Measurements from ENCODE around the gene ATG13. TPM values are rescaled to one million over a fixed set of nuclear protein-coding genes. Genes with fewer than 3 reads are reported as not detected.

The ATG13 gene
- polyA plus RNA-seq, 1 of the 3 experiments (the other 2 are of a cell fraction): 39.4 TPM

GRCh38 chr11:46710821-46711269 lies 93.5 kb downstream of the ATG13 start (continued):
- no peak for TF ChIP-seq TAF1 (IDR thresholded peaks at IDR 0.05; ENCODE audit: borderline replicate concordance, low read depth, low read length)
- TF ChIP-seq RFX5 (IDR thresholded peaks at IDR 0.05; ENCODE audit: low read length): no peak
- no peak for TF ChIP-seq POLR2AphosphoS5 (IDR thresholded peaks at IDR 0.05; ENCODE audit: low read depth, low read length)
- no peak for TF ChIP-seq FOXM1 (IDR thresholded peaks at IDR 0.05; ENCODE audit: low read depth)
- TF ChIP-seq YY1 (IDR thresholded peaks at IDR 0.05; ENCODE audit: low read depth): no peak
- TF ChIP-seq ELF1 (IDR thresholded peaks at IDR 0.05): no peak
- TF ChIP-seq MAX (IDR thresholded peaks at IDR 0.05; ENCODE audit: low read depth): peak; percentile 76
- TF ChIP-seq ZBTB33 (IDR thresholded peaks at IDR 0.05; ENCODE audit: borderline replicate concordance, low read depth): no peak
- TF ChIP-seq GATA2 (CRISPR knock-in tag; IDR thresholded peaks at IDR 0.05): no peak

- Histone ChIP-seq H3K36me3 (replicated peaks in 1 of 2; ENCODE audit: control insufficient read depth in 1 of 2, insufficient read depth in 2 of 2, low read length in 1 of 2) (peaks cover 3 to 7% of the 10 kb centered on the region in 2 experiments), H3K9ac (peak overlapping the region; percentile 48; the same call in 1 of the 2 replicates), H3K79me2 (ENCODE audit: insufficient read depth) (no peaks in the 10 kb centered on the region), H3K4me1 (ENCODE audit: control insufficient read depth in 1 of 2, insufficient read depth in 2 of 2, low read depth in 1 of 2, low read length in 1 of 2) (peaks cover 0 to 15% of the 10 kb centered on the region in 2 experiments; a peak in 2 of 4 replicates), H3K4me2 (peak overlapping the region; percentile 66), H3K9me2 (no peaks in the 10 kb centered on the region), H3K27me3 (ENCODE audit: insufficient read depth) (no peaks in the 10 kb centered on the region), H2AFZ (ENCODE audit: low read depth) (peak overlapping the region; percentile 15), H4K20me1 (ENCODE audit: insufficient read depth) (no peaks in the 10 kb centered on the region), H3K4me3 (ENCODE audit: low read depth in 2 of 2, low read length in 1 of 2) (no peak overlapping the region), H3K27ac (ENCODE audit: low read depth in 2 of 2, low read length in 1 of 2) (peak overlapping the region in 1 of 2 experiments; percentile 94; a peak in 2 of 4 replicates), H3K9me3 (no peaks in the 10 kb centered on the region), H3F3A (replicated peaks; ENCODE audit: insufficient read depth) (peaks cover 47% of the 10 kb centered on the region)
- ChIA-PET POLR2A (no interaction called here), CTCF (no interaction called here)
- no peak for DNase-seq
- TF ChIP-seq TEAD4 (IDR thresholded peaks at IDR 0.05; ENCODE audit: borderline replicate concordance, insufficient read depth): no peak
- no peak for TF ChIP-seq JUND (IDR thresholded peaks at IDR 0.05)
- TF ChIP-seq EZH2phosphoT487 (IDR thresholded peaks at IDR 0.05; ENCODE audit: borderline replicate concordance, low read depth): no peak
- TF ChIP-seq MXI1 (IDR thresholded peaks at IDR 0.05; ENCODE audit: low read depth, low read length): no peak
- no peak for TF ChIP-seq YY1 (IDR thresholded peaks at IDR 0.05; ENCODE audit: low read depth)
- TF ChIP-seq MEF2A (IDR thresholded peaks at IDR 0.05; ENCODE audit: borderline replicate concordance, low read depth): no peak
- no peak for TF ChIP-seq FOXM1 (IDR thresholded peaks at IDR 0.05; ENCODE audit: low read depth)
- no peak for TF ChIP-seq MAX (IDR thresholded peaks at IDR 0.05; ENCODE audit: low read depth)
- TF ChIP-seq RXRA (IDR thresholded peaks at IDR 0.05; ENCODE audit: borderline replicate concordance, low read depth): no peak
- TF ChIP-seq SMC3 (IDR thresholded peaks at IDR 0.05; ENCODE audit: low read depth, low read length): no peak
- TF ChIP-seq POLR2AphosphoS5 (IDR thresholded peaks at IDR 0.05; ENCODE audit: low read depth, low read length): no peak
- TF ChIP-seq RFX5 (IDR thresholded peaks at IDR 0.05; ENCODE audit: low read length): no peak
- no peak for TF ChIP-seq TAF1 (IDR thresholded peaks at IDR 0.05; ENCODE audit: borderline replicate concordance, low read depth, low read length)
- no peak for TF ChIP-seq IRF3 (IDR thresholded peaks at IDR 0.05; ENCODE audit: low read depth, low read length)
- no peak for TF ChIP-seq RAD21 (IDR thresholded peaks at IDR 0.05; ENCODE audit: low read length)
- 79% methylated on average over 4 of the region's 5 CpGs for WGBS (ENCODE audit: low lambda C conversion rate)
Observed at GRCh38 chr11:46711303-46711702, 94.0 kb downstream of the ATG13 start.

Data from SK-N-SH (cell line).